Medulla oblongata (tissue), 1 donor: Measurements from ENCODE around the gene PRUNE1.
A peak's percentile ranks its signal among the peaks of the same experiment; 100 is the strongest.

ENCODE experiments used
- DNase-seq: peaks from one replicate; pipeline ENCODE4 v3.0.0-alpha.2; 2015; ENCODE audit errors: extremely low spot score

The PRUNE1 gene

DNA sequence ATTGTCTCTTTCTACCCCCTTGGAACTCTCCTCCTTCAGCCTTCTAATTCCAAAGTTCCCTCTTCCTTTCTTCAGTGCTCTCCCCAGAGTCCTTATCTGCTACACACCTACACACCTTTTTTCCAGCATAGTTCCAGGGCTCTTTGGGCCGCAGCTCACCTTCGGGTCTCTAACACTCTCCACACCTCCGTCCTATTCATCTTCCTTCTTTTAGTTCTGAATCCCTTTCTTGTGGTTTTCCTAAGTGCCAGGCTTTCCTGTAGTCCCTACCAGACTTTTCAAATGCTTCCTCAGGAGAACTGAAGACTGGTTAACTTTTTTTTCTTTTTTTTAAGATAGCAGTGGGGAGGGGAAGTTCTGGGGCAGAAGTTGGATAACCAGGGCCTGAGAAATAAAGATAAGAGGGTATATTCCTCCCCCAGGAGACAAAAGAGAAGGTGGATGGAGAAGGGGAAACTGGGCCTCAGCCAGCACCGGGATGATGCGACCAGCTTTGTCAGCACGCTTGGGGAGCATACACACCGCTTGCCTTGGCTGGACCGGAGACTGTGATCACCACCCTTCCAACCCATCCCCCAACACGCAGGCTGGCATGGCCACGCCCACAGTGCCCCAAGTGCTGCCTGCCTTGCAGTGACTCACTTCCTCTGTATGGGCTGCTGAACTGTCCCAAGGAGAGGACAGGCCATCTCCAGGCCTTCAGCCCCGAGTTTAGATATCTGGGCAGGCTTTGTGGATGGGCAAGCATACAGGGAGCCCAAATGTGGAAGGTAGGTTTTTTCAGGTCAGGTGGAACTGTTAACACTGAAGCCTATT, 31.2 kb upstream of the PRUNE1 start:
- DNase-seq: peak; percentile 91

DNA sequence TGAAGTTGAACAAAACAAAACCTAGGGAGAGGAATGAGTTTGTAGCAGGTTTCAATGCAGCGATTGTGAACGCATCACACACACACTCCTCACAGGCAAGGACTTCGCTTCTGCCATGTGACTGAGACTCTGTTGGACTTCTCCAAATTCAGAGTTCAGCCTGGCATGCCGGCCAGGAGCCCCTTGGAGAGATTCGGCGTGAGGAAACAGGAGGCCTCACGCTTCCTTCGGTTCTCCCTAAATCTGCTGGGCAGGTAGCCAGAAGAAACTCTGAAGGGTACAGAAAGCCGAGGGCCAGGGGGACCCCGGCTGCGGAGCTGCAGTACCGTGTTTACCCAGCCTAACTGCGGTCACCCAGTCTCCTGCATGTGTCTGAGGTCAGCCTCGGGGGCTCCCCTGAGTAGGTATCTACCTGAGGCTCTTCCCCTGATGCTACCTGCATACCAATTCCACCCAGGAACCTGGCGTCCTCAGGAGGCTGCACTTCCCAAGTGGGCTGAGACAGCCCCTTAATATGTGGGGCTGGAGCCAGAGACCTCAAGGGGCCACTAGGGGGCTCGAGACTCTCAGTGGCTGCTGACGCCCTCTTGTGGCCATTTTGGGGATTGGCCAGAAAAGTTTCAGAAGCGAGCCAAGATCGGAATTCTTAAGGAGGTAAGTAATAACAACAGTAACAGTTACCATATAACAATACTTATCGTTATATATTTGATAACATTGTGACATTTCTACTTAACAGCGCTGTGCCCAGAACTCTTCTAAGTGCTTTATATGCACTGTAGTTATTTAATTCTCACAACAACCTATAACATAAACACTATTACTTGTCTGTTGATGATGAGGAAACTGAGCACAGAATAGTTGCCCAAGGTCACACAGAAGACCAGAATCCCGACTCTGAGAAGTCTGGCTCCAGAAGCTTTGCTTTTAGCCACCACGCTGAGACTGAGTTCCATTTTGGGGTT, 28.9 kb upstream of the PRUNE1 start:
- peak; percentile 97 for DNase-seq

DNA sequence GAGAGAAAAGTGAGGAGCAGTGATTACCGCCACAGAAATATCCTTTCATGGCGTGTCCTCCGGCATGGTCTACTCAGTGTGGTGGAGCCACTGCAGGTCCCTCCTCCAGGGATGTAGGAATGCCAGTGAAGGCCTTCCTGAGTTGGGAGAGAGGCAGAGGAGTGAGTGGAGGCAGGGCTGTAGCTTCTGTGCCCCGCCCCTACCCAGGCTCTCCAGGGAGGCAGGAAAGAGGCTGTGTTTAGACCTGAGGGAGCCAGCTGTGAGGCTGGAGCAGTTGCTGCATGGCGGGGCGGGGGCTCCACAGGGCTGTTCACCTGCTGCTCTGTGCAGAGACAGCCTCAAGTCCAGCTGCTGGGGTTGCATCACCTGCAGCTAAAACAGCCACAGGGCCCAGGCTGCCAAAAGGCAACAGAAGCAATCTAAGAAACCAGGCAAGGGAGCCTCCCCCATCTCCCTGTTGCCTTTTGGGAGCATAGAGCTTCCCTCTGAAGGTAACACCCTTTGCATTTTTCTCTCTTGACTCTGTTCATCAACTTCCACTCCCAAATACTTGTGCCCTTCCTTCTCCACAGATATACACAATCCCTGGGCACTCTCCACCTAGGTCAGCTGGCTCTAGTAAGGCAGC, 27.0 kb upstream of the PRUNE1 start:
- DNase-seq: no peak

DNA sequence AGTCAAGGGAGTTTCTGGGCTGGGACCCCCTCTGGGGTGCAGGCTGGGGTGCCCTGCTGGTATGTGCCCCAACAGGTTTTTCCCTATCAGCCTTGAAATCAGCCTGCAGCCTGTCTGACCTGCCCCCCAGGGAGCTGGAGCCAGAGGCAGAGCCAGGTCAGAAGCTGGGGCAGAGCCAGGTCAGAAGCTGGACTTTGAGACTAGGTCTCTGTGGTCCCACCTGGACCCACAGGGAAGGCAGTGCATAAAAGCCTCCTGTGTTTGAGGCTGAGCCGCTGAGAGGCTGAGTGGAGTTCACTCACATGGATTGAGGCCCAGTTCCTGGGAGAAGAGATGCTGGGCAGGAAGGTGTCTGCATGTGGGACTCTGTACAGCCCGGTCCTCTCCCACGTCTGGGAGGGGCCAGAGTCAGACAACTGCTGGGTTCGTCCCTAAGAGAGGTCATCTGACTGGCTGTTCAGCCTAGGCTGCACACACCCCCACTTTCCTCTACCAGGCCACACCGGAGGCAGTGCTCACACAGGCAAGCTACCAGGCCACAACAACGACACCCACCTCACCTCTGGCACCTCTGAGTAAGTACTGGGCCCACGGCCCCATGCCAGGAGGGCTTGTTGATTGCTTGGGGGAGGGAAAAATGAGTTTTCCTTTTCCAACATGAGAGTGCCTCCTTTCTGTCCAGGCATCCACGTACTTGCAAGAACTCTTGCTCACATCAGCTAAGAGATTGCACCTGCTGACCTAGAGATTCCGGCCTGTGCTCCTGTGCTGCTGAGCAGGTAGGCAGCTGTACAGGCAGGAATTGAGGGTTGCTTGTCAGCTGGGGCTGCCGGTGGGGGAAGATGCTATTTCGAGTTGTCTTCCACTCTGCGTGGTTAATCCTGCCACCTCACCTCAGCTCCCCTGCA, 26.2 kb upstream of the PRUNE1 start, which contains the start of gene ANXA9:
TSS of gene ANXA9 (plus strand) at position 488 of the 908 bp plus-strand sequence. CDS start 814 bp downstream, outside the sequence.
- no peak for DNase-seq

DNA sequence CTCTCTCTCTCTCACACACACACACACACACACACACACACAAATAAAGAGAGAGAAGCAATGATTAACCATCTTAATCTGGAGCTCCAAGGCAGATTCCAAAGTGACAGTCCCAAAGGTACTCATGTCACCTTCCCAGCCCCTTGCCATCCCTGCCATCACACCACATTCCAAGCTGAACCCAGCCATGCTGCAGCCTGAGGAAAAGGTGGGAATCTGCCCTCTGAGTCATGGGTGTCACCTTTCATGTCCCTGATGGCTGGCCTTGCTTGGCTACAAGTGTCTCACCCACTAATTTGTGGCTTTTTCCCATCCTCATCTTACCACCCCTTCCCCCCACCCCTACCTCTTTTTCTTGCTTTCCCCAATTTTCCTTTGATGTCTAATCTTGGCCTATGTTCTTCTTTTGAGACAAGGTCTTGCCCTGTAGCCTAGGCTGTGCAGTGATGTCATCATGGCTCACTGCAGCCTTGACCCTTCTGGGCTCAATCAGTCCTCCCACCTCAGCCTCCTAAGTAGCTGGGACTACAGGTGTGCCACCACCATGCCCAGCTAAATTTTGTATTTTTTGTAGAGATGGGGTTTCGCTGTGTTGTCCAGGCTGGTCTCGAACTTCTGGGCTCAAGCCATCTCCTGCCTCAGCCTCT, 22.9 kb upstream of the PRUNE1 start:
- no peak for DNase-seq

DNA sequence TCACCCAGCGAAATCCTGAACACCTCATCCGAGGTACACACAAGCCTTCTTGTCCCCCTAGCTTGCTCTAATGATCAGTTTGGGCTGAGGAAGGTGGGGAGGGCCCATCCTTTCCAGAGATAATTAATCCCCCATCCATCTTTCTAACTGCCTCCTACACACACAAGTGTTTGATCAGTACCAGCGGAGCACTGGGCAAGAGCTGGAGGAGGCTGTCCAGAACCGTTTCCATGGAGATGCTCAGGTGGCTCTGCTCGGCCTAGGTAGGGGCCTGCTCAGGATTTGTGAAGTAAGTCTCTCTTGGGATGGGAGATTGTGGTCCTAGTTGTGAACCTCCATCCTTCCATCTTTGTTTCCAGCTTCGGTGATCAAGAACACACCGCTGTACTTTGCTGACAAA, 20.3 kb upstream of the PRUNE1 start:
- DNase-seq: no peak

DNA sequence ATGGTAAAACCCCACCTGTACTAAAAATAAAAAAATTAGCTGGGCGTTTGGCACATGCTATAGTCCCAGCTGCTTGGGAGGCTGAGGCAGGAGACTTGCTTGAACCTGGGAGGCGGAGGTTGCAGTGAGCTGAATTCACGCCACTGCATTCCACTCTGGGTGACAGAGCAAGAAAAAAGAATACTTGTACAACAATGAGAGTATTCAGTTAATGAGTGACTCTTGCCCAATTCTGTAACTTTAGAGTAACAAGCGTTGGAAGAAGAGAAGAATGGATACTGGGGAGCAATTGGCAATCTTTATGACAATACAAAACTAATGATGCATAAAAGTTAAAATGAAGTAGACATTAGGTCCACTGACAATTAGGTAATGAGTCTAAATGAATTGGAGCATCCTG, 15.6 kb upstream of the PRUNE1 start:
- DNase-seq: no peak

DNA sequence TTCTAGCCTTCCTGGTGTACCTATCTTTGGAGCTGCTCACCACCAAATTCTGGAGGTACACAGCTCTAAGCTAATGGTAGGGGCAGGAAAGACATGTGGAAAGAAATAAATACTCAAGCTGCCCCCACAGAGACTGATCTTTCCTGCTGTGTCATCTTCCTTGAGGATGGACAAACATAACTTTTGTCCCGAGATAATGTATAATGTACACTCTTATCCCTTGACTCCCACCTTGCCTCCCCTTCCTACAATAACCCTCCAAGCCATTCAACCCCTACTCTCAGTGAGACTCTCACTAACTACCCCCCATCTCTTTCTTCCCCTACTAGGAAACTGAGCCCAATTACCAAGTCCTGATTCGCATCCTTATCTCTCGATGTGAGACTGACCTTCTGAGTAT, 14.0 kb upstream of the PRUNE1 start:
- no peak for DNase-seq

DNA sequence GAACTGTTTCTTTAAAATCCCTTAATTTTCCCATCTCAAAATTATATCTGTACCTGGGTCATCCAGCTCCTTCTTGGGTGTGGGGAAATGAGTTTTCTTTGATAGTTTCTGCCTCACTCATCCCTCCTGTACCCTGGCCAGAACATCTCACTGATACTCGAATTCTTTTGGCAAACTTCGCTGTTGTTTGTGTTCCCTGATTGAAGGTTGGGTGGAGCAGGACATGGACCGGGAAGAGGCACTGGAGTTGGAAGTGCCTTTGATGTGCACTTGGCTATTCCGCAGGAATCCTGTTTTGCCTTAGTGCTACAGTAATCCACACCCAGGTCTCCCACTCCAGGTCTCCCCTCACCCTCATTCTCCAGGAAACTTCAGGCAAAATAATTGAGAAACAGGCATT, 12.8 kb upstream of the PRUNE1 start:
- no peak for DNase-seq

DNA sequence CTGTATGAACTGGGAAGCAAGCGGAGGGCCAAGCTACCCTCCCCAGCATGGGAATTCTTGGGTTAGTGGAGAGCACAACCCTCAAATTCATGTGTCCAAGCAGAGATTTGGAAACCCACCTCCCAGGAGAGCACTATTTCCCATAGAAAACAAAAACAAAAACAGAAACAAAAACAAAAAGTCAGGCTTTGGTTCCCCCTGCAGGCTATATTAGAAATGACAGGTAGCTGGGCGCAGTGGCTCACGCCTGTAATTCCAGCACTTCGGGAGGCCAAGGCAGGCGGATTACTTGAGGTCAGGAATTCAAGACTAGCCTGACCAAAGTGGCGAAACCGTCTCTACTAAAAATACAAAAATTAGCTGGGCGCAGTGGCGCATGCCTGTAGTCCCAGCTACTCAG, 12.4 kb upstream of the PRUNE1 start:
- DNase-seq: no peak

DNA sequence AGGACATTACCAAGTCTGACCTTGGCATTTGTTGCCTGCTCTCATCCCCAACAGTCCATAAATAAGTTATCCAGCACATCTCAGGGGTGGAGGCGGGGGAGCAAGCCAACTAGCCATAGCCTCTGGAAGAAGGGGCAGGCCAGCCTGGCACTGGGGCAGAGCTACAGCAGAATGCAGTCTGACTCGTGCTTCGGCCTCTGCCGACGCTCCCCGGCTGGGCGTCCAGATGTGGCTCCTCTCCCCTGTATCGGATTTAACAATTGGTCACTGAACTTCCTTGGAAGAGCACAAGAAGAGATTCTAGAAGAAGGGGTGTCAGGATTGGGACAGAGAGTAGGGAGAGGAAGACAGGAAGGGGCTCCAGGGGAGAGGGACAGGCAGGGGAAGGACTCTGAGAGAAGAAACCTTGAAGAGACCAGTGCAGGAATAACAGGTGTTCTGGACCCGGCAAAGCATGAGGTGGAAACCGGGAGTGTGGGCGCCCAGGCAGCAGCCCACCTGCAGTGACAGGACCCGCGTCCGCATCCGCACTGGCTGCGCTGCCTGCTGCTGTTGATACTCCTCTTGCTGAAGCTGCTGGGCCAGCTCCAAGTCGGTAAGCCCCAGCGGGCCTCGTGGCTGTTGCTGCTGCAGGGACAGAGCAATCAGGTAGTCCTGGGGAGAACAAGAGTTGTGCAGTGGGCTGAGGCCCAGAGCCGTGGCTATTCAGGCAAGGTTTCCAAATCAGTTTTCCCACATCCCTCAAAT, 10.9 kb upstream of the PRUNE1 start:
- DNase-seq: no peak

DNA sequence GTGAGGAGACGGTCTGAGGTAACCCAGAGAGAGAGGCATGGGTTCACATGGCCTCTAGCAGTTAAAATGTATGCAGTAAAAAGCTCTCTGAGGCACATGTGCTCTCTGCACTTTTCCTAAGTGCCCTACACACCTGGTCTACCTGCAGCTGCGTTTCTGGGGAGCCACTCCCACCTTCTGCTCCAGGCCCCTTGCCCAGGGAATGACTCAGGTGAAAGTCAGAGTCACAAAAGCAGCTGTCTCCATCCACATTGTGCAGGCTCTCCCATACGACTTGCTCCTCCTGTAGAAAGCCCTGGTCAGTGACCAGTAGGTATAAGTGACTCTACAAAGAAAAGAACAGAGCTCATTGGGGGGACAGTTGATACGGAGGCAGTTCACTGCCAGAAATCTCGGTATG, 10.3 kb upstream of the PRUNE1 start:
- DNase-seq: no peak

DNA sequence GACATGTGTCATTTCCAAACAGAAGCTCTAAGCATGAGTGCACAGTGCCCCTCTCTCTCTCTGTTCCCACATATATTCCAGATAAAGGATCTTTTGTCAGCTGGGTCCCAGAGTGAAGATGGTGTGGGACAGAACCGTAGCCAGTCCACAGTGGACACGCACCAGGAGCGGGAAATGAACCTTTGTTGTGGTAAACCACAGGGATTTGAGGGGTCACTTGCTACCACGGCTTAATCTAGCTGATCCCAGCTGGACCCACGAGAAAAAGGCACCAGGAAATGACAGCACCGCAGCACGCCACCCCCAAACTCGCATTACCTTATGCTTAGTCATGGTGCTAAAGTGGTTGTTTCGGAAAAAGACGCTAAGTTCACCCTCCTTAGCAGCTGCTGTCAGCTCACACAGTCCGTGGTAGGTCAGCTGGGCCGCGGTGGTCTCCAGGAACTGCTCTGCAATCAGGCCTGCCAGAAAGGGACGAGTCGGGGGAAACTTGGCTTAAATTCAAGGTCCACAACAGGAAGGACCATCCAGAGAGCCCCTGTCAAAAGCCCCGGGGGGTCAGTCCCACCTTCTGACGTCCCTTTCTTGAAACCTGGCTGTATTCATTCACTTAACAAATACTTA, 9.1 kb upstream of the PRUNE1 start:
- peak; percentile 74 for DNase-seq

DNA sequence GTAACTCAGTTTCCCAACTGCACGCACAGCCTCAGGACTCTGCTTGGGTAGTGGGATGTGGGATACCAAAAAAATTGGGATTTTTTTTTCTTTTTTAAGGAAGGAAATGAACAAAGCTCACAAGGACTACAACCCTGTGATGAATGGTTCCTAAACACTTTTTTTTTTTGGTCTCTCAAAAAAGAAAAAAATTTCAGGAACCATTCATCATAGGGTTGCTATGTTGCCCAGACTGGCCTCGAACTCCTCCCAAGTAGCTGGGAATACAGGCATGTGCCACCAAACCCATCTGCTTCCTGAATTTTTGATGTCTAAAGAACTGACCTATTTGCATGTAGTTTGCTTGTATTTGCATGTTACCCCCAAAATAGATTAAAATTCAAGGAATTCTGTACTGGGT, 8.3 kb upstream of the PRUNE1 start:
- DNase-seq: no peak

DNA sequence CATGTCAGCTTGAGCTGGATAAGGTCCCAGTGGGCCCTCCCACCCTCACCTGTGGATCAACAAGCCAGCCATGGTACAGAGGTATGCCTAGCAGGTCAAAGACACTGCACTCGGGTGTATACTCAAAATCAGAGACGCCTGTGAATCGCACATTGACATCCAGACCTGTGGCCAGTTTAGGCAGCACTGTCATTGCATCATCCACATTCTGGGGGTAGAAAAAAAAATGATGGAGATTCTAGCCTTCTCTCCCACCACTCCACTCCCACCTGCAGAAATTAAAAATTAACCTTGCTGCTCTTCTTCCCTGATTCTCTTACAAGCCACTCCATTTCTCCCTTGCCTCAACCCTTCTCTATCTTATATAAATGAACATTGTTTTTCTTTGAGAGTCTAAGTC, 7.8 kb upstream of the PRUNE1 start:
- DNase-seq: no peak

DNA sequence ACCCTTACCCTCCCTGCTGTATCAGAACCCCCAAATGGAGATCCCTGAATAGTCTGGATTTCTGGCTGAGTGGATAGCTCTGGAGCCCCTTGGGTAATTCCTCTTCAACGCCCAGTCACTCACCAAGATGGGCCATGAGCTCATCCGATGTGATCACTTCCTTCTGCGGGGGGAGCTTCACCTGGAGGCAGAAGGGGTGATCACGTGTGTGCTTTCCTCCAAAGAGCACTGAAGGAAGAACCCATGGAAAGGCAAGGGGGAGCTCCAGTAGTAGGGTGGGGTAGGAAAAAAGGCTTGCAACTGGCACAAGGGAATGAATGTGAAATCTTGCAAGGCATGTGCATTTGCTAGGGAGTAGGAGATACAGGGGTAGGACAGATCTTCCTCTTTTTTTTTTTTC, 6.6 kb upstream of the PRUNE1 start:
- DNase-seq: no peak

DNA sequence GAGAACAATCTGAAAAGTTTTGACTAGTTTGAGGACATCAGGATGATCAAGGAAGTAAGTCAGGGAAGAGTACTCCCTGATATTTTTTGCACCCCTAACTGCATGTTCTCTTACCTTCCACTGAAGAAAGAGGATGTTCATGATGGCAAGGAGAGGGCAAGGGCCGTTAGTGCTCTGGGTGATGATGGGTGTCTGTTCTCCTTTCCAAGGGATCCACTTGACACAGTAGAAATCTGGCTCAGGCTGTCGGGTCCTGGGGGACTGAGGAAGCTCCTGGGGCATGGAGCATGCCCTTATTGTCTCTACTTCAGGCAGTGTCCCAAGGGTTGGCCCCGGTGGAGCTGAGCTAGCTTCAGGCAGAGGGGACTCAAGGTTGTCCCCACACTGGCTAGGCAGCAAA, 6.2 kb upstream of the PRUNE1 start:
- no peak for DNase-seq

DNA sequence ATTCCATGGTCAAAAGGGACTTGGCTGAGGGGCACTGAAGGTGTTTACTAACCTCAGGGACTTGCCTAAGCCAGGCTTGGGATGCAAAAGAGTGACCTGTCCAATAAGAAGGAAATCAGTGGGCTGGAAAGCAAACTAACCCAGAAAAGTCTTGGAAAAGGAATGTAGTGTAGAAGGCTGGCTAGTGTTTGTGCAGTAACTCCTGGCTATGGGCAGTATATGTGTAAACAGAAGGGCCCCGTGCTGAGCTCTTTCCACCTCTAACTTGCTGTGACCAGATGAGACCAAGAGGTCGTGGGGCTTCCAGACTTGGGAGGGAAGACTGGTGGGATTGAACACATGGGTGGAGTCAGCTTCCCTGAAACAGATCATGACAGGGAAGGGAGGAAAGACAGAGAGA, 5.6 kb upstream of the PRUNE1 start:
- DNase-seq: no peak

DNA sequence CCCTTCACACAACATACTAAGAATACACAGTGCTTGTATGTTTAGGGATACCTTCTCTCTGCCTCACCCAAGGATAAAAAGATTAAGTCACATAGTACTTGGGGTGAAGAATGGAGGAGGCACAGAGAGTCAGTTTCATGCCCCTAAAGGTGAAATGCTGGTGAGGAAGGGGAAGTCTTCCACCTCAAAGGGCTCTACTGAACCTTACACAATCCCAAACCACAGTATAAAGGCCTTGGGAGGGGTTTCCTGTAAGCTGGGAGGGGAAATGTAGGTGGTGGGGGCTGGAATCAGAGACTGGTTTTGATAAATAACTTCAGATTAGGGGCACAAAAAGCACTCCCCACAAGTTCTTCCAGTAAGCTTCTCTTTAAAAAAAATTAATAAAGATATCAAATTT, 5.1 kb upstream of the PRUNE1 start:
- DNase-seq: no peak
